Esophagus squamous epithelium (tissue), 5 donors: ENCODE data around the gene RRAGA. TPM values are rescaled to one million over a fixed set of nuclear protein-coding genes. Genes with fewer than 3 reads are reported as not detected.

Source experiments
- DNase-seq: peaks from one replicate; lab custom pipeline; 2025; lab: John Stamatoyannopoulos, UW
- H3K27ac ChIP-seq, 4 donors: fragments of 200-600 bp; sonication (generic); one replicate each; pipeline ENCODE4 v1.5.1; 2016 to 2019; ENCODE audit warnings: mild to moderate bottlenecking in 1 of 4
- H3K27me3 ChIP-seq, 4 donors: fragments of 200-600 bp; sonication (generic); 1 replicate in 3 of 4; 2 replicates in 1 of 4; pipeline versions ENCODE4 v1.5.1 to v1.6.0; 2017 to 2021; ENCODE audit warnings: antibody characterized with exemption in 1 of 4
- H3K36me3 ChIP-seq, 3 donors: fragments of 200-600 bp; sonication (generic); one replicate each; pipeline ENCODE4 v1.5.1; 2016 to 2019
- H3K4me1 ChIP-seq, 3 donors: fragments of 200-600 bp; sonication (generic); one replicate each; pipeline ENCODE4 v1.5.1; 2017 to 2019
- H3K4me3 ChIP-seq, 4 donors: fragments of 200-600 bp; sonication (generic); 1 replicate in 3 of 4; 2 replicates in 1 of 4; pipeline ENCODE4 v1.5.1; 2016 to 2019; ENCODE audit warnings: mild to moderate bottlenecking in 2 of 4, moderate library complexity in 1 of 4
- H3K9me3 ChIP-seq, 3 donors: fragments of 200-600 bp; sonication (generic); one replicate each; pipeline ENCODE4 v1.5.1; 2016 to 2019
- CTCF ChIP-seq, 6 experiments: fragments of 450-650 bp in 4 of 6; fragments of 200-600 bp in 2 of 6; sonication (generic) in 2 of 6; IDR thresholded peaks; one replicate each; pipeline ENCODE4 v1.5.1; 2016 to 2019; ENCODE audit warnings: antibody characterized with exemption in 6 of 6, mild to moderate bottlenecking in 4 of 6, moderate library complexity in 4 of 6
- POLR2A ChIP-seq, 4 donors: fragments of 450-650 bp; IDR thresholded peaks; one replicate each; pipeline ENCODE4 v1.6.1; 2017; ENCODE audit warnings: antibody characterized with exemption in 4 of 4, mild to moderate bottlenecking in 4 of 4, moderate library complexity in 3 of 4
- WGBS, 2 donors: methylation state at CpG; one replicate each; pipeline ENCODE4 v1.1.5; 2018; 5-methylcytosine and 5-hydroxymethylcytosine counted together
- intact Hi-C: fragments of 100-400 bp; cut with DNase I; formaldehyde crosslinking; loops from one replicate; pipeline ENCODE4 v1.15.0; 2022
- total RNA-seq, 4 donors: library from RNA; depleted of rRNA; stranded (reverse); fragments of >200 nt; gene quantifications; one replicate each; pipeline ENCODE4 v1.1.0, GENCODE V29; 2016
- donor health status: DM: yes; HTN: yes; CAD: no.

RRAGA gene
- total RNA-seq, 4 donors from 2014 or later: 41.1 to 46.0 (median 43.4) TPM

GRCh38 chr9:19049917-19050636, 850 bp downstream of the RRAGA start:
- intact Hi-C loops: no loop called here
- Histone ChIP-seq H3K27ac (peak overlapping the region; percentile 94 to 97 (median 96)), H3K4me3 (peak overlapping the region; percentile 62 to 86 (median 82)), H3K36me3 (no peaks in the 10 kb centered on the region), H3K4me1 (peaks cover 4 to 44% (median 24%) of the 10 kb centered on the region in 3 donors), H3K9me3 (no peaks in the 10 kb centered on the region), H3K27me3 (no peaks in the 10 kb centered on the region)
- no peak for TF ChIP-seq POLR2A (IDR thresholded peaks at IDR 0.05)
- TF ChIP-seq CTCF (IDR thresholded peaks at IDR 0.05): no peak
- DNase-seq: no peak
- WGBS, 2 donors: 6 to 14% methylated on average over 23 to 30 of the region's 33 CpGs

- no peaks in the 10 kb centered on the region for H3K27me3 ChIP-seq
- 54 to 55% methylated on average over 12 of the region's 12 CpGs for WGBS, 2 donors
- DNase-seq: no peak
- peak overlapping the region in 2 of 4 donors; percentile 94 to 97 for H3K27ac ChIP-seq
- peak overlapping the region; percentile 62 to 86 (median 82) for H3K4me3 ChIP-seq
- H3K4me1 ChIP-seq: peaks cover 4 to 44% (median 24%) of the 10 kb centered on the region in 3 donors
- intact Hi-C loops: no loop called here
- H3K9me3 ChIP-seq: no peaks in the 10 kb centered on the region
- TF ChIP-seq CTCF (IDR thresholded peaks at IDR 0.05): no peak
- no peak for TF ChIP-seq POLR2A (IDR thresholded peaks at IDR 0.05)
- H3K36me3 ChIP-seq: no peaks in the 10 kb centered on the region
Measured at GRCh38 chr9:19050637-19051591, 1.7 kb downstream of the RRAGA start.

GRCh38 chr9:19057033-19057432, 7.8 kb downstream of the RRAGA start:
- no peak for DNase-seq
- Histone ChIP-seq H3K4me1 (peaks cover 0 to 13% (median 2%) of the 10 kb centered on the region in 3 donors), H3K27ac (no peak overlapping the region), H3K9me3 (no peaks in the 10 kb centered on the region), H3K27me3 (no peaks in the 10 kb centered on the region), H3K4me3 (no peak overlapping the region), H3K36me3 (peaks cover 0 to 56% (median 8%) of the 10 kb centered on the region in 3 donors)
- no peak for TF ChIP-seq POLR2A (IDR thresholded peaks at IDR 0.05)
- intact Hi-C loops: no loop called here

- Histone ChIP-seq H3K4me1 (no peaks in the 10 kb centered on the region), H3K27ac (no peak overlapping the region), H3K36me3 (peaks cover 0 to 89% (median 19%) of the 10 kb centered on the region in 3 donors), H3K4me3 (no peak overlapping the region), H3K9me3 (no peaks in the 10 kb centered on the region), H3K27me3 (no peaks in the 10 kb centered on the region)
- 87 to 96% methylated on average over 2 of the region's 2 CpGs for WGBS, 2 donors
- intact Hi-C loops: no loop called here
- no peak for TF ChIP-seq CTCF (IDR thresholded peaks at IDR 0.05)
- TF ChIP-seq POLR2A (IDR thresholded peaks at IDR 0.05): no peak
- DNase-seq: no peak
Measured at GRCh38 chr9:19074229-19074628, 25.0 kb downstream of the RRAGA start.

GRCh38 chr9:19074836-19075235, 25.6 kb downstream of the RRAGA start:
- no peak for DNase-seq
- H3K27me3 ChIP-seq: no peaks in the 10 kb centered on the region
- 41 to 50% methylated on average over 1 of the region's 1 CpG for WGBS, 2 donors
- peaks cover 0 to 89% (median 19%) of the 10 kb centered on the region in 3 donors for H3K36me3 ChIP-seq
- intact Hi-C loops: no loop called here
- no peak overlapping the region for H3K27ac ChIP-seq
- TF ChIP-seq POLR2A (IDR thresholded peaks at IDR 0.05): no peak
- no peak overlapping the region for H3K4me3 ChIP-seq
- H3K4me1 ChIP-seq: no peaks in the 10 kb centered on the region
- no peaks in the 10 kb centered on the region for H3K9me3 ChIP-seq
